CD14-positive monocyte (primary cell): ENCODE measurements around the gene CUBN. TPM values are rescaled to one million over a fixed set of nuclear protein-coding genes. Genes with fewer than 3 reads are reported as not detected.

Experiments used
- DNase-seq, 3 donors: peaks; one replicate each; pipeline ENCODE4 v3.0.0-alpha.2; 2011 to 2022
- H2AFZ ChIP-seq: 2 replicates; pipeline ENCODE4 v1.6.0; 2012; ENCODE audit warnings: mild to moderate bottlenecking, low read depth, low read length, inconsistent platforms; ENCODE audit not compliant: insufficient read depth, poor library complexity, severe bottlenecking
- H3K27ac ChIP-seq, 2 donors: 1 replicate in 1 of 2; 2 replicates in 1 of 2; pipeline ENCODE4 v1.5.1; 2012 to 2013; ENCODE audit warnings: low read length in 2 of 2, control low read depth in 1 of 2, inconsistent platforms in 1 of 2, low read depth in 1 of 2, mild to moderate bottlenecking in 1 of 2
- H3K27me3 ChIP-seq, 2 donors: one replicate each; pipeline versions ENCODE4 v1.6.0 to v1.6.1; 2011 to 2013; ENCODE audit warnings: low read length in 2 of 2; ENCODE audit not compliant: control insufficient read depth in 2 of 2, insufficient read depth in 2 of 2
- H3K36me3 ChIP-seq, 2 donors: replicated peaks in 1 of 2; 1 replicate in 1 of 2; 2 replicates in 1 of 2; pipeline versions ENCODE4 v1.5.1 to v1.6.1; 2012 to 2013; ENCODE audit warnings: low read length in 2 of 2, control low read depth in 1 of 2, inconsistent platforms in 1 of 2, mild to moderate bottlenecking in 1 of 2; ENCODE audit not compliant: insufficient read depth in 2 of 2, control insufficient read depth in 1 of 2
- H3K4me1 ChIP-seq, 2 donors: 1 replicate in 1 of 2; 2 replicates in 1 of 2; pipeline versions ENCODE4 v1.5.1 to v1.6.1; 2012 to 2013; ENCODE audit warnings: low read length in 2 of 2, control low read depth in 1 of 2, inconsistent platforms in 1 of 2, mild to moderate bottlenecking in 1 of 2, moderate library complexity in 1 of 2; ENCODE audit not compliant: insufficient read depth in 2 of 2, control insufficient read depth in 1 of 2
- H3K4me2 ChIP-seq: replicated peaks from 2 replicates; pipeline ENCODE3; 2012; ENCODE audit warnings: low read length, moderate library complexity, mild to moderate bottlenecking; ENCODE audit not compliant: poor library complexity, severe bottlenecking; ENCODE audit errors: extremely low read depth
- H3K4me3 ChIP-seq, 3 experiments: fragments of 200-600 bp in 1 of 3; sonication (generic) in 1 of 3; replicated peaks in 1 of 3; 1 replicate in 2 of 3; 2 replicates in 1 of 3; pipeline ENCODE4 v1.5.1; 2011 to 2013; ENCODE audit warnings: low read length in 3 of 3, mild to moderate bottlenecking in 3 of 3, control low read depth in 2 of 3, low read depth in 2 of 3, inconsistent platforms in 1 of 3, moderate library complexity in 1 of 3
- H3K79me2 ChIP-seq: 2 replicates; pipeline ENCODE4 v1.6.0; 2012; ENCODE audit warnings: mild to moderate bottlenecking, control low read depth, inconsistent platforms, low read length, moderate library complexity; ENCODE audit not compliant: insufficient read depth
- H3K9ac ChIP-seq: 2 replicates; pipeline ENCODE4 v1.6.0; 2017; ENCODE audit warnings: low read length, mild to moderate bottlenecking; ENCODE audit not compliant: insufficient read depth, poor library complexity, severe bottlenecking
- H3K9me3 ChIP-seq, 2 donors: replicated peaks in 1 of 2; 1 replicate in 1 of 2; 2 replicates in 1 of 2; pipeline versions ENCODE4 v1.5.1 to v1.6.1; 2012 to 2013; ENCODE audit warnings: low read length in 2 of 2, control low read depth in 1 of 2; ENCODE audit not compliant: control insufficient read depth in 1 of 2, insufficient read depth in 1 of 2
- H4K20me1 ChIP-seq: 2 replicates; pipeline ENCODE4 v1.6.0; 2012; ENCODE audit warnings: mild to moderate bottlenecking, low read length, control low read depth, moderate library complexity; ENCODE audit not compliant: insufficient read depth
- H3K27ac Mint-ChIP-seq, 7 donors: one replicate each; pipeline ENCODE4 v1.8.0; 2020; ENCODE audit warnings: mild to moderate bottlenecking in 7 of 7, mixed read lengths in 7 of 7, moderate library complexity in 6 of 7, inconsistent platforms in 2 of 7
- H3K27me3 Mint-ChIP-seq, 3 donors: one replicate each; pipeline ENCODE4 v1.8.0; 2021 to 2022; ENCODE audit warnings: low read depth in 3 of 3, mild to moderate bottlenecking in 3 of 3, mixed read lengths in 3 of 3, moderate library complexity in 3 of 3, inconsistent platforms in 1 of 3
- H3K36me3 Mint-ChIP-seq, 2 donors: one replicate each; pipeline ENCODE4 v1.8.0; 2020; ENCODE audit warnings: mixed read lengths in 2 of 2, inconsistent platforms in 1 of 2, mild to moderate bottlenecking in 1 of 2
- H3K4me1 Mint-ChIP-seq: one replicate; pipeline ENCODE4 v1.8.0; 2020; ENCODE audit warnings: mild to moderate bottlenecking, mixed read lengths
- H3K4me3 Mint-ChIP-seq, 2 donors: one replicate each; pipeline ENCODE4 v1.8.0; 2020; ENCODE audit warnings: mild to moderate bottlenecking in 2 of 2, mixed read lengths in 2 of 2, moderate library complexity in 1 of 2
- H3K9me3 Mint-ChIP-seq, 7 donors: one replicate each; pipeline ENCODE4 v1.8.0; 2020 to 2022; ENCODE audit warnings: mixed read lengths in 7 of 7, mild to moderate bottlenecking in 6 of 7, moderate library complexity in 6 of 7, inconsistent platforms in 2 of 7
- WGBS: methylation state at CpG from one replicate; pipeline ENCODE4 v1.1.5; 2013; ENCODE audit warnings: missing lambda C conversion rate; ENCODE audit not compliant: insufficient coverage; 5-methylcytosine and 5-hydroxymethylcytosine counted together
- intact Hi-C, 2 donors: fragments of 100-400 bp; cut with micrococcal nuclease; formaldehyde crosslinking; loops; one replicate each; pipeline versions ENCODE4 v1.15.0 to v1.15.1; 2023
- polyA plus RNA-seq, 3 donors: library from polyadenylated mRNA; depleted of rRNA in 1 of 3; unstranded in 2 of 3; stranded (reverse) in 1 of 3; fragments of 300-500 nt in 2 of 3; fragments of >200 nt in 1 of 3; fragmentation: Illumina TruSeq in 2 of 3; gene quantifications; 1 replicate in 2 of 3; 2 replicates in 1 of 3; pipeline ENCODE4 v1.2.3, GENCODE V29; 2012 to 2021
- TF ChIP-seq, protein P1 (sequence below): fragments of 200-600 bp; IDR thresholded peaks from one replicate; pipeline ENCODE4 v1.8.0; 2022; ENCODE audit warnings: antibody characterized with exemption, mild to moderate bottlenecking

CUBN gene
- polyA plus RNA-seq, 3 donors, result 0.95 TPM; not detected in 2

DNA sequence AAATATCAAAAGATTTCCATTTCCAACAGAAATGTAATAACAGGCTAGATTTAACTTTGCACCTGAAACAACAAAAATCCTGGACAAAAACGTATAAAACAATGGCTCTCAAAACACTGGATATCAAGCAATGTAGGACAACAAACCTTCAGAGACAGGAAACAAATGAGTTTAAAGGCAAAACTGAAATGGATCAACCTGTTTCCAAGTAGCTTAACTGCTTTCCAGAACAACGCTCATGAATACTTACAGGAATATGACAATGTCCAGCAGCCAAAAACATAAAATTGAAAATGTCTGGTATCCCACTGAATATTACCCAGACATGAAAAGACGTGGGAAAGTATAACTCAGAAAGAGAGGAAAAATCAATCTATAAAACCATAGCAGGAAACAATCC, 62.8 kb downstream of the CUBN start:
- Mint-ChIP-seq H3K9me3 (no peaks in the 10 kb centered on the region), H3K36me3 (no peaks in the 10 kb centered on the region), H3K27me3 (no peaks in the 10 kb centered on the region), H3K27ac (no peak overlapping the region), H3K4me1 (peaks cover 8% of the 10 kb centered on the region), H3K4me3 (no peak overlapping the region)
- intact Hi-C loops, result no loop called here
- Histone ChIP-seq H3K9ac (no peak overlapping the region), H3K79me2 (no peaks in the 10 kb centered on the region), H3K27ac (no peak overlapping the region), H2AFZ (no peak overlapping the region), H3K9me3 (no peaks in the 10 kb centered on the region), H3K4me2 (no peak overlapping the region), H3K4me3 (no peak overlapping the region), H3K4me1 (no peaks in the 10 kb centered on the region), H4K20me1 (no peaks in the 10 kb centered on the region), H3K27me3 (no peaks in the 10 kb centered on the region), H3K36me3 (no peaks in the 10 kb centered on the region)
- DNase-seq, result no peak
- WGBS, result no CpG with 5 or more reads among the region's 3 CpGs
- TF ChIP-seq, protein P1, sequence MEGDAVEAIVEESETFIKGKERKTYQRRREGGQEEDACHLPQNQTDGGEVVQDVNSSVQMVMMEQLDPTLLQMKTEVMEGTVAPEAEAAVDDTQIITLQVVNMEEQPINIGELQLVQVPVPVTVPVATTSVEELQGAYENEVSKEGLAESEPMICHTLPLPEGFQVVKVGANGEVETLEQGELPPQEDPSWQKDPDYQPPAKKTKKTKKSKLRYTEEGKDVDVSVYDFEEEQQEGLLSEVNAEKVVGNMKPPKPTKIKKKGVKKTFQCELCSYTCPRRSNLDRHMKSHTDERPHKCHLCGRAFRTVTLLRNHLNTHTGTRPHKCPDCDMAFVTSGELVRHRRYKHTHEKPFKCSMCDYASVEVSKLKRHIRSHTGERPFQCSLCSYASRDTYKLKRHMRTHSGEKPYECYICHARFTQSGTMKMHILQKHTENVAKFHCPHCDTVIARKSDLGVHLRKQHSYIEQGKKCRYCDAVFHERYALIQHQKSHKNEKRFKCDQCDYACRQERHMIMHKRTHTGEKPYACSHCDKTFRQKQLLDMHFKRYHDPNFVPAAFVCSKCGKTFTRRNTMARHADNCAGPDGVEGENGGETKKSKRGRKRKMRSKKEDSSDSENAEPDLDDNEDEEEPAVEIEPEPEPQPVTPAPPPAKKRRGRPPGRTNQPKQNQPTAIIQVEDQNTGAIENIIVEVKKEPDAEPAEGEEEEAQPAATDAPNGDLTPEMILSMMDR, result no peak

DNA sequence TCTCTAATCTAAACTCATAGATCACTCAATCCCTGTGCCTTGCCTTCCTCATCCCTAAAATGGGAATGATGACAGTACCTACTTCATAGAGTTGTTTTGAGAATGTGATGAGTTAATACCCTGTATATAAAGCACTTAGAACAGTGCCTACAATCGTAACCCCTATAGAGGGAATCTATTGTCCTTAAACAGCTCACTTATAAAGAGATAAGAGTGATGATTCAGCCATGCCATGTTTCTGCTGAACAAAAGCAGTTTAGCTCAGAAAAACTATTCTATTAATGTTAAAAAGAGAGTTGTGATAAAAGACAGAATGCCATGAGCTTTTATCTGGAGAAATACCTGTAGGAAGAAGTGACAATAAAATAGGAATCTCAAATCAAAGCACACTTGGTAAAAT, 63.6 kb downstream of the CUBN start:
- no peak overlapping the region for H3K4me2 ChIP-seq
- no peaks in the 10 kb centered on the region for H3K4me1 ChIP-seq
- Mint-ChIP-seq H3K9me3 (no peaks in the 10 kb centered on the region), H3K27me3 (no peaks in the 10 kb centered on the region), H3K4me1 (peaks cover 8% of the 10 kb centered on the region), H3K4me3 (no peak overlapping the region), H3K36me3 (no peaks in the 10 kb centered on the region), H3K27ac (no peak overlapping the region)
- H3K79me2 ChIP-seq, result no peaks in the 10 kb centered on the region
- H4K20me1 ChIP-seq, result no peaks in the 10 kb centered on the region
- no CpG with 5 or more reads among the region's 1 CpG for WGBS
- H3K9ac ChIP-seq, result no peak overlapping the region
- no peaks in the 10 kb centered on the region for H3K9me3 ChIP-seq
- no peak overlapping the region for H3K27ac ChIP-seq
- intact Hi-C loops, result no loop called here
- TF ChIP-seq, protein P1, result no peak
- no peak overlapping the region for H3K4me3 ChIP-seq
- no peaks in the 10 kb centered on the region for H3K27me3 ChIP-seq
- H2AFZ ChIP-seq, result no peak overlapping the region
- H3K36me3 ChIP-seq, result no peaks in the 10 kb centered on the region
- no peak for DNase-seq
